Endometrium (tissue), 2 donors: ENCODE measurements around the gene MAP1LC3A.

Experiments
- FAIRE-seq: peaks from 2 replicates; lab custom pipeline; 2012; peaks lifted over from hg19 to GRCh38; lab: Jason Lieb, UNC
- donor health status: control.
- donor health status: control.

MAP1LC3A gene

GRCh38 chr20:34575756-34576155 lies 17.2 kb downstream of the MAP1LC3A start:
- FAIRE-seq = no peak

GRCh38 chr20:34577061-34577460 lies 18.5 kb downstream of the MAP1LC3A start:
- FAIRE-seq = no peak

DNA sequence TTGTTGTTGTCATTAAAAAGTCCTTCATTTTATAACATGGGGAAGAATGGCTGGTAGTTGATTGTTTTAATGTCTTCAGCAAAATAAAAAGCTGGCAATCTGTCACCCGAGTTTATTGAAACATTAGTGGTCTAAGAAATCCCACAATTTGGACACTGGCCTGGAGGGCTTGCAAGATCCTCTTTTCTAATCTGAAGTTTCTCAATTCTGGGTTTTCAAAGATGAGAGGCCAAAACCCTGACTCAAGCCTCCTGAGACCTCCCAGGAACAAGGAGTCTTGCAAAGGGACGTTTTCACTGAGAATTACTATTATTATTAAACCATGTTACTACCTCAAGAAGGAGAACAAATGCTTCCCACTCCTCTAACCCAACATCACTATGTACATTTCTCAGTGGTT lies 19.5 kb downstream of the MAP1LC3A start:
- no peak for FAIRE-seq

DNA sequence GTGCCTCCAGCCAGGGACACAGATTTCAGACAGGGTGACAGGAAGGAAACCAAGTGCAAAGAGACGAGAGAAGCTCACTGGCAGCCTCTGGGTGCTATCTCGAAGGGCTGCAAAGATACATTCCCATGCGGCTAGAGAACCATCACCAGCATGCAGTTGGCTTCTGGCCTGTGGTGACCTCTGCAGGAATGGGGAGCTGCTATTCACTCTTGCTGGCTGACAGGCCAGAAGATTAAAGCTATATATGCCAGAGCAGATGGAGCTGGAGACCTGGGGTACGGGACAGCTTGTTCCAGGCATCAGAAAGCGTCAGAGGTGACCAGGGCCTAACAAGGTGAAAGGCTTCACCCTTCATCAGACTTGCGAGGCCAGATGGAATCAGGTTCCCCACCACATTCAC lies 20.0 kb downstream of the MAP1LC3A start:
- FAIRE-seq = no peak

- FAIRE-seq = no peak
Measured at GRCh38 chr20:34579191-34579978, 20.9 kb downstream of the MAP1LC3A start.

DNA sequence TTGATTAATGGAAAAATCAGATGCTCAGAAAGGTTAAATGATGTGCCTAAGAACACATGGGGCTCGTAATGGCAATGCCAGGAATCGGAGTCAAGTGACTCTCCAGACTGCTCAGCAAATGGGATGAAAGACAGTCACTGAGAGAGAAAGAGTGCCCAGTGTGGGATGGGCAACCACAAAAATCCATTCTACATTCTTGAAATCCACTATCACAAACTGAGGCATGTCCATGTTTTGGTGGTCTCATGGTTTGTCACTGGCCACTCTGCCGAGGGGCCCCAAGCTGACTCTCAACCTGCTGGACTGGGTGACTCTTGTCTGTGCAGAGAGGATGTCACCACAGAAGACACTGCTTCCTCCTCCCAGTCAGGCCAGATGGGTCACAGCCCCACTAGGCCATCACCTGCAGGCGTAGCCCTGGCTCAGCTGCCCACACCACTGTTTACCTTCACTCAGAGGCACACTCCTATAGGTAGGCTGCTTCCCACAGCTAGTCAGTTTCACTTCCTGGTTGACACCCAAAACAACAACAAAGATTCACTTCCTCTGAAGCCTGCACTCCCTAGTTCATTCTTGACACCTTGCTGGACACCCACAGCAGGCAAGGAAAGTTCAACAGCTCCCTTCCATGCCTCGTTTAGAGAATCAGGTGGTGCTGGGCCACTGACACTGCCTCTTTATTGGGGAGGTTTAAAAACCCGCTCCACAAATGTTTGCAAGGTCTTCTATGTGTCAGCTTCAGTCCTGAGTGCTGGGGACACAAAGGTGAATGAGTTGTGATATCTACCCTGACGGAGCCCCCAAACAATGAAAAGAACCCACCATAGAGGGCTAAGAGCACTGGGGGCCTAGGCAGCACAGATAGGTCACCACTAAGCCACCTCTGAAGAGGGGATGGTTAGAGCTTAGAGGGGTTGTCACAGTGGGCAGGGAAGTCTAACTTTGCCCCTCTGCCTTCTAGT lies 21.7 kb downstream of the MAP1LC3A start:
- FAIRE-seq = no peak

DNA sequence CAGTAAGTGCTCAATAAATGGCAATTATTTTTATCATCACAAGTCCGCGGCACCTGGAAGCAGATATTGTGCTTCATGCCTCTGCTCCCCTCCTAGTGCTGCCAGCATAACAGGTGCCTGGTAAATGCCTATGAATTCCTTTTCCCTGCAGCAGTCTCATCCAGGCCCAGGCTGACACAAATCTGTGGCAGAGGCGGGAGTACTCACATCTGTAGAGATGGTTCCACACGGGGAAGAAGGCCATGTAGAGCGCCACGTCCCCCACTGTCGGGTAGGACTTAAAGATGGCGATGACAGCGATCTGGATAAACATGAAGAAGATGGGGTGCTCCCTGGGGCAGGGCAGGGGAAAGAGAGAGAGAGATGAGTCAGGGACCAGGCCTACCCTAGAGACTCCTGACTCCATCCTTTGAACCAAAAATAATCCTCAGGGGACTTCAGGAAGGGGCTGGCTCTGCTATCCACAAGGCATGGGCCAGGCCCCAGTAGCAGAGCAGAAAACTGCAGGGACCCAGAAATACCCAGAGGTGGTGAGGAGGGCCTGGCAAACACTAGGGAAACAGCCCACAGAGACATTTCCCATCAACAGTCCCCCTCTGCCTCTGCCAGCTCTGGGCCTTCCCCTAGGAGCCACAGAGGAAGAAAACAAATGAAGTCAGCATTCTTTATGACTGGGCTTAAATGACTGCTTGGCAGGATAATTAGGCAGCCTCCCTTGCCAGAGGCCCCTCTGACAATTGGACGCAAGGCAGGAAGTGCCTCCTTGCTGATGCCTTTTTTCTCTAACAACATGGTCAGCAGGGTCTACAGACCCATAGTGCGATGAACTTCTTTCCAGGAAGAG lies 23.0 kb downstream of the MAP1LC3A start:
- no peak for FAIRE-seq

DNA sequence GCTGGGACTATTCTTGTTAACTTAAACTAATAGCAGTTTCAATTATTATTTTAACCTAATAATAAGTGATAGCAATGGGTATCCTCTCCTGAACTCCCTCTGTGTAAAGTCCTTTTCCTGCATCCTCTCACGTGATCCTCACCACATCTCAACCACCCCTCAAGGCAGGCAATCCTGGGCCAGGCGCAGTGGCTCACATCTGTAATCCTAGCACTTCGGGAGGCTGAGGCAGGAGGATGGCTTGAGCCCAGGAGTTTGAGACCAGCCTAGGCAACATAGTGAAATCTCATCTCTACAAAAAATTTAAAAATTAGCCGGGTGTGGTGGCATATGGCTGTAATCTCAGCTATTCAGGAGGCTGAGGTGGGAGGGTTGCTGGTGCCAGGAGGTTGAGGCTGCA lies 23.7 kb downstream of the MAP1LC3A start:
- no peak for FAIRE-seq

- no peak for FAIRE-seq
Measured at GRCh38 chr20:34582911-34583310, 24.4 kb downstream of the MAP1LC3A start.

DNA sequence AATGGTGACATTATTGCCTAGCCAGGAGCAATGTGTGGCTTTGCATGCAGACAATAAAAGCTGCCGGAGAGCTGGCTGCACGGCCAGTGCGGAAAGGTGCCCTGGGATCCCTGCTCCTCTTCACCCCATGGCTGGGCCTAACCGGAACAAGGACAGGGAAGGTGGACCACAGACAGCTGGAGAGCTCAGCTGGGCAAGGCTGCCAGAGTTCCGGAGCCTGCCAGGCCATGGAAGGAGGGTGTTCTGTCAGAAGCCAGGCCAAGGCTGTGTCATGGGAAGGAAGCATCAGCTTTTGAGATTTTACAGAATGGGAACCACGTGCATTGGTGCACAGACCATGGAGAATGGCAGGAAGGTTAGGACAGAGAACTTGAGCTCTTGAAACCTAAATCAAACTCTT lies 25.0 kb downstream of the MAP1LC3A start:
- no peak for FAIRE-seq

GRCh38 chr20:34585019-34585418 lies 26.5 kb downstream of the MAP1LC3A start:
- FAIRE-seq = no peak

DNA sequence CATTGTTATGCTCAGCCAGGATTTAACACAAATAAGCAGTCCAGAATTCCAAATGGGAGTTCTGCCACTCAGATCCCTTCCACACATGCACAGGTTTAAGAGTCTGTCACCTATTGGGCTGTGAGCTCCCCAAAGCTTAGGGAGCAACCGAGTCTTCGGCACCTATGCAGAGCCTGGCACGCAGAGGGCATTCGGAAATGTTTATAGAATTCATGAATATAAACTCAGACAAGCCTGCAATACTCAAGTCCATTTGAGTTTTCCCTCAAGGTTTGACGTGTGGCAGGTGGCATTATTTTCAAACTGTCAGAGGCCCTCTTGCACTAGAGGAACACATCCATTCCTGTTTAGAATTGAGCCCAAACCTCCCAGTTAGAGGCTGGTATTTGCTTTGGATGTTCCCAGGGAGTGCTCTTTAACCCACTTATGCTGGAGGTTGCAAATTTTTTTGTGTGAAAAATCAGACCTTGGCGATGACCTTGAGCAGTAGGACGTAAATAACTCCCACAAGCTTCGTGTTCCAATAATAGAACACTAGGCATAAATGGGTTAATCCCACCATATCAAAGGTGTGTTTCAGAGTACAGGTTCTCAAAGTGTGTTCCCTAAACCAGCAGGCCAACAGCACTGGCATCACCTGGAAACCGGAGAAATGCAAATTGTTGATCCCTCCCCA lies 28.1 kb downstream of the MAP1LC3A start:
- no peak for FAIRE-seq

DNA sequence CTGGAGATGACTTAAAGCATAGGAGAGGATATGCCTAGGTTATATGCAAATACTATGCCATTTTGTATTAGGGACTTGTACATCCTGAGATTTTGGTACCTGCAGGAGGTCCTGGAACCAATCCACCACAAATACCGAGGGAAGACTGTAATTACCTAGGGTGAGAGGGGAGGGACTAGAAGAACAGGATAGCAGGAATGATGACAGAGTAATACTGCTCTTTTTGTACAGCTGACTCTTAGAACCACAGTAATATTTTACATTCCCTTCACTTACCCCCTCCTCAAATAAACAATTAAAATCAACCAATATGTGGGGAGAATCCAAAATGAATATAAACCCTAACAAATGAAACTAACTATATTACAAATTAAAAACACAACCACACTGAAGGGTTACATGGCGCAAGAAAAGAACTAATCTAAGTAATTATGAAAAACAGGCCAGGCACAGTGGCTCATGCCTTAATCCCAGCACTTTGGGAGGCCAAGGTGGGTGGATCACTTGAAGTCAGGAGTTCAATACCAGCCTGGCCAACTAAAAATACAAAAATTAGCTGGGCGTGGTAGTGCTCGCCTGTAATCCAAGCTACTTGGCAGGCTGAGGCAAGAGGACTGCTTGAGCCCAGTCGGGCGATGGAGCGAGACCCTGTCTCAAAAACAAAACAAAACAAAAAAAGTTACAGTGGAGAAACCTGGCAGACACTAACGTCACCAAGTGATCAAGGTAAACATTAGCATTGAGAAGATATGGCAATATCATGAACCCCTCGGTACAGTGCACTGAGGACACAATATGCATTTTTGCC lies 37.1 kb downstream of the MAP1LC3A start:
- no peak for FAIRE-seq

DNA sequence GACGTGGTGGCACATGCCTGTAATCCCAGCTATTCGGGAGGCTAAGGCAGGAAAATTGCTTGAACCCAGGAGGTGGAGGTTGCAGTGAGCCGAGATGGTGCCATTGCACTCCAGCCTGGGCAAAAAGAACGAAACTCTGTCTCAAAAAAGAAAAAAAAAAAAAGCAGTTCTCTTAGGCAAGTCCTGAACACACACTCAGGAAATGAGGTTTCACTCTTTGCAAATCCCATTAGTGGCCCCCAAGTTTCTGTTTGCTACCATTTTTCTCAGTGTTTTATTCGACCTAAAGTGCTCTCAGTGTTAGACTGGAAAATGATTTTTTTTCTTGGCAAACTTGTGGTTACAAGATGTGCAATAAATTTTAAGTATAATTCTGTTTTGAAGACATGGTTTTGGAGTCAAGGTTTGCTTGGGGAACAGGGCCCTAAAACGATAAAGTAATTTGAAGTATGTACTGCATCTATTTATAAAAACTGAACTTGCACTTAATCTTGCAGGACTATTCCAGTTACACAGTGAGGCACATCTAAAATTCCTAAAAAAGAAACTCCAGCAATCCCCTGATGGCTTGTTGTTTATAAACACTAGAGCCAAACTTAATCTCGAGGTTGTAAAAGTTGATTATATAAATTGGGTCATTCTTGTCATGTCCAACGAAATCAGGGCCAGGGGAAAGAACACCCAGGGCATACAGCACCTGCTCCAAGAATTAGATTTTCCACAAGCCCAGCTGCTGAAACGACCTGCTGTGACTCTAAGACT lies 42.6 kb downstream of the MAP1LC3A start:
- peak; percentile 97 for FAIRE-seq

DNA sequence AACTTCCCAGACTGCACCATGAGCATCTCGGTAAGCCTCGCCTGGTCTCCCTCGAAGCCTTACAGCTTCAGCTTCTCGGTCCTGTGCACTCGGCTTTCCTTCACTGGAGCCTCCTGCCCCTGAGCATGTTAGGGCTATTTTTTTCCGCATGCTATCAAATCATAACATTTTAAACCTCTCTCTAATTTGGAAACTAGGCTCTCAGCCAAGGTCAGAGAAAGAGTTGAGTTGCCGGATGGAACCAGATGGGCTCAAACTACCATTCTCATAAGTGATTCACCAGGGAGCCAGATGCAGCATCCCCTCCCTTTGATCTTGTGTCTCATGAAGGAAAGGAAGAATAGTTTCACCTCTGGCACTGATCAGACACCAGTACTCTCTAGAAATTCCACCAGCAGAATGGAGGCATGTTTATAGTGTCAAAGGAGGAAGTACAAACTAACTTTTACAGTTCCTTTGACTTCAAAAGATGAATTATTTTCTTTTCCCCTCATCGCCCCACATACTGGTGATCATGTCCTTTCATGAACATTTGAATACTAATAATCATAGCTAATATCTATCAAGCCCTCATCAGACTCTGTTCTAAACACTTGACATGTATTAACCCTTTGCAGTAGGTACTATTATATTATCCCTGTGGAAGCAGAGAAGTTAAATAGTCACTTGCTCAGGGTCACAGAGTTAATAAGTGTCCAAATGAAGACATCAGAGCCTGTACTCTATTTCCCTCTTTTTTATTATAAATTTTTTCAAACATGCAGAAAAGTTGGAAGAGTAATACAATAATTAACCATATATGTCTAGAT lies 46.7 kb downstream of the MAP1LC3A start:
- peak; percentile 92 for FAIRE-seq

GRCh38 chr20:34607066-34607465 lies 48.5 kb downstream of the MAP1LC3A start:
- no peak for FAIRE-seq
